K562 (cell line): ENCODE data around the gene RFC5. TPM values are rescaled to one million over a fixed set of nuclear protein-coding genes. Genes with fewer than 3 reads are reported as not detected.

Source experiments
- CCNT2 ChIP-seq: IDR thresholded peaks from 2 replicates; pipeline ENCODE4 v1.6.1; 2011; ENCODE audit warnings: borderline replicate concordance, low read depth, mild to moderate bottlenecking, moderate library complexity, mixed read lengths, low read length; ENCODE audit not compliant: insufficient read length; ENCODE audit errors: extremely low read depth
- DEAF1 ChIP-seq: fragments of 450-650 bp; formaldehyde crosslinking; IDR thresholded peaks from 2 replicates; pipeline ENCODE4 v1.4.0; 2020; ENCODE audit warnings: mild to moderate bottlenecking, moderate library complexity
- FUS ChIP-seq: fragments of 200-400 bp; formaldehyde crosslinking; optimal IDR thresholded peaks from 2 replicates; pipeline ENCODE3; 2017; ENCODE audit warnings: low read depth, low read length
- GATAD2B ChIP-seq: fragments of 450-650 bp; IDR thresholded peaks from 2 replicates; pipeline ENCODE4 v1.6.1; 2017; ENCODE audit warnings: mild to moderate bottlenecking, borderline replicate concordance
- HNRNPK ChIP-seq: fragments of 200-400 bp; formaldehyde crosslinking; IDR thresholded peaks from one replicate; pipeline ENCODE4 v1.6.1; 2018; ENCODE audit warnings: mild to moderate bottlenecking, low read depth, low read length; ENCODE audit not compliant: poor library complexity, severe bottlenecking
- NFRKB ChIP-seq: fragments of 450-650 bp; IDR thresholded peaks from 2 replicates; pipeline ENCODE4 v1.6.1; 2016; ENCODE audit warnings: low read depth
- NR2C2 ChIP-seq, 2 experiments: fragments of 200-800 bp in 1 of 2; sonication (Bioruptor generic) in 1 of 2; sonication (generic) in 1 of 2; formaldehyde crosslinking in 1 of 2; IDR thresholded peaks; 2 replicates each; pipeline versions ENCODE4 v1.6.1 to v1.8.0; 2016 to 2022; ENCODE audit warnings: mild to moderate bottlenecking in 1 of 2, missing compliant biosample characterization in 1 of 2, missing genetic modification characterization in 1 of 2, missing genetic modification reagents in 1 of 2
- POLR2AphosphoS2 ChIP-seq: IDR thresholded peaks from 2 replicates; pipeline ENCODE4 v1.6.1; 2012; ENCODE audit warnings: low read length, improper control_type of control experiment
- RBM25 ChIP-seq: fragments of 200-400 bp; formaldehyde crosslinking; IDR thresholded peaks from 2 replicates; pipeline ENCODE4 v1.6.1; 2018; ENCODE audit warnings: low read length, low read depth, moderate library complexity; ENCODE audit not compliant: severe bottlenecking
- SAP30 ChIP-seq: fragments of 200-600 bp; sonication (generic); IDR thresholded peaks from 2 replicates; pipeline ENCODE4 v1.6.1; 2012; ENCODE audit warnings: borderline replicate concordance, low read depth, mild to moderate bottlenecking, moderate library complexity, low read length, control low read depth, inconsistent platforms; ENCODE audit not compliant: insufficient read depth, poor library complexity, severe bottlenecking
- SPI1 ChIP-seq: IDR thresholded peaks from 2 replicates; pipeline ENCODE4 v1.6.1; 2011; ENCODE audit warnings: low read depth, low read length, control low read depth, borderline replicate concordance
- TAF1 ChIP-seq: IDR thresholded peaks from 2 replicates; pipeline ENCODE4 v1.6.1; 2011; ENCODE audit warnings: mild to moderate bottlenecking, low read length, moderate library complexity; ENCODE audit not compliant: insufficient read depth, control insufficient read depth, severe bottlenecking; ENCODE audit errors: extremely low read depth
- TARDBP ChIP-seq: fragments of 450-650 bp; IDR thresholded peaks from 2 replicates; pipeline ENCODE4 v1.6.1; 2016
- TBP ChIP-seq: optimal IDR thresholded peaks from 2 replicates; pipeline ENCODE3; 2011; ENCODE audit warnings: low read depth, low read length, improper control_type of control experiment
- TSC22D4 ChIP-seq: fragments of 450-650 bp; IDR thresholded peaks from 2 replicates; pipeline ENCODE4 v1.6.1; 2016; ENCODE audit warnings: missing genetic modification characterization, missing biosample characterization, control low read depth
- U2AF1 ChIP-seq: fragments of 200-400 bp; formaldehyde crosslinking; optimal IDR thresholded peaks from 2 replicates; pipeline ENCODE3; 2017; ENCODE audit warnings: mild to moderate bottlenecking, low read depth, low read length, moderate library complexity
- YY1 ChIP-seq, 3 experiments: IDR thresholded peaks; 2 replicates each; pipeline ENCODE4 v1.6.1; 2011; ENCODE audit warnings: low read length in 2 of 3, mild to moderate bottlenecking in 2 of 3, moderate library complexity in 2 of 3, borderline replicate concordance in 1 of 3, control low read depth in 1 of 3, low read depth in 1 of 3; ENCODE audit not compliant: insufficient read depth in 3 of 3, insufficient replicate concordance in 2 of 3, control insufficient read depth in 1 of 3, insufficient read length in 1 of 3; ENCODE audit errors: extremely low read depth in 1 of 3
- ZNF740 ChIP-seq, 3 experiments: fragments of 200-800 bp in 1 of 3; sonication (Bioruptor generic) in 1 of 3; sonication (generic) in 1 of 3; formaldehyde crosslinking in 1 of 3; IDR thresholded peaks; 2 replicates each; pipeline versions ENCODE4 v1.6.1 to v1.8.0; 2016 to 2022; ENCODE audit warnings: mild to moderate bottlenecking in 2 of 3, missing compliant biosample characterization in 2 of 3, missing genetic modification characterization in 2 of 3, missing genetic modification reagents in 1 of 3
- polyA plus RNA-seq, 8 experiments: library from polyadenylated mRNA; depleted of rRNA in 4 of 8; stranded (reverse) in 5 of 8; unstranded in 3 of 8; fragments of >200 nt; fragmentation: Nextera tagmentation in 2 of 8; fragmentation: Illumina TruSeq in 1 of 8; extraction: Ambion mirVana in 2 of 8; extraction: Trizol in 1 of 8; gene quantifications; 2 replicates each; pipeline versions ENCODE4 v1.2.1 to v1.2.3, GENCODE V29; 2011 to 2014; ENCODE audit warnings: inconsistent platforms in 1 of 8, missing spikeins in 1 of 8
- total RNA-seq, 7 experiments: library from RNA; depleted of rRNA in 6 of 7; stranded (reverse); fragments of >200 nt in 6 of 7; fragmentation: Illumina TruSeq in 2 of 7; extraction: Trizol in 2 of 7; gene quantifications; 2 replicates each; pipeline versions ENCODE4 v1.2.1 to v1.2.3, GENCODE V29; 2011 to 2021; ENCODE audit warnings: low replicate concordance in 1 of 7
- TF ChIP-seq, protein P1 (sequence below): fragments of 250-450 bp; sonication (Bioruptor Pico); IDR thresholded peaks from 2 replicates; pipeline ENCODE4 v1.5.0; 2022; ENCODE audit warnings: mild to moderate bottlenecking

Gene RFC5
- total and polyA plus RNA-seq, 9 of the 15 experiments (the other 6 are each of a cell fraction or from before 2014, with no cell fraction given) = 61.8 to 189 (median 92.9) TPM

DNA sequence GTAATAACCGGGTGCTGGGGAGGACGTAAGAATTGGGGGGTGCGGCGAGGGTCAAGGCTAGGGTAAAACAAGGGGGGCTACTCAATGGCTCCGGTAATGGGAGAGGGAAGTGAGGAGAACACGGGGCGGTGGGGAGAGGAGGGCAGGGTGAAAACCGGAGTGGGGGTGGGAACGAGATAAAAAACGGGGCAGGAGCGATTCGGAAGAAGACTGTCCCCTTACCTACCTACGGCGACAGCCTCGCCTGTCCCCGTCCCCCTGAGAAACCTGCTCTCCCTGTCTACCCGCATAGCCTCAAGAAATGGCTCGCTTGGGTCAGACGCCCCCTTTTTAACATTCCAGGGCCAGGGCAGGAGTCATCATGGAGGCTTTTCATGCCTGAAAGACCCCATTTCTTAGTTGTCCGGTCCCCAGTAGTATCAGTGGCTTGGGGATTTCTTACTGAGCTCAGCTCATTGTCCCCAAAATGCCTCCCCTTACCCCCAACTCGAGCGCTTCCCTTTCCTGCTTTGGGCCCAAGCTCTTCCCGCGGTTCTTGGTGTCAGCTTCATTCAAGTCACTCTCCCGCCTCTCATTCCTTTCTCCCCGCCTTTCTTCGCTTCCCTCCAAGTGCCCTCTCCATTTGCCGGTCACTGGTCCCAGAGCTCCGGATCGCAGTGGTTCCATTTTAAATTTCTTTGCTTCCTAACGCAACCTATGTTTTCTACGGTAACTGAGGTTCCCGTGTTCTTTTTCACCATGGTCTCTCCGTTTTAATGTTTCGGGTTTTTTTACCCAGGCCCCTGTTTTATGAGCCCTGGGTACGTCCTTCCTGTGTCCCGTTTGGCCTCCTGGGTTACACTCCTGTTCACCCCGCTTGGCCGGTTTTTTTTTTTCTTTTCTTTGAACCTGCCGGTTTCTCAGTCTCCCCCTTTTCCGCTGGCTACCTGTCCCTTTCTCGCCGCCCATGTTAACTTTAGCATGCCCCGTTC lies 45.7 kb downstream of the RFC5 start (continued):
- TF ChIP-seq YY1 (IDR thresholded peaks at IDR 0.05; ENCODE audit: borderline replicate concordance in 1 of 3, control insufficient read depth in 1 of 3, extremely low read depth in 1 of 3, insufficient read depth in 3 of 3, insufficient read length in 1 of 3, insufficient replicate concordance in 2 of 3, low read depth in 1 of 3, low read length in 2 of 3) (peak in 1 of 3 experiments; percentile 44), GATAD2B (no peak), FUS (no peak), DEAF1 (CRISPR knock-in tag) (no peak), TARDBP (no peak), NR2C2 (CRISPR knock-in tag; IDR thresholded peaks at IDR 0.05) (no peak), NR2C2 (tag; IDR thresholded peaks at IDR 0.05) (no peak), TSC22D4 (tag) (no peak), RBM25 (no peak), TBP (peak; percentile 36), HNRNPK (no peak), SAP30 (peak; percentile 14), ZNF740 (CRISPR knock-in tag; IDR thresholded peaks at IDR 0.05) (peak; percentile 64), ZNF740 (tag; IDR thresholded peaks at IDR 0.05) (no peak), POLR2AphosphoS2 (peak; percentile 30; the same call in 1 of the 2 replicates), CCNT2 (peak; percentile 22), U2AF1 (no peak), NFRKB (peak; percentile 65), TAF1 (peak; percentile 50), SPI1 (peak; percentile 55; the same call in 1 of the 2 replicates)
- TF ChIP-seq, protein P1, sequence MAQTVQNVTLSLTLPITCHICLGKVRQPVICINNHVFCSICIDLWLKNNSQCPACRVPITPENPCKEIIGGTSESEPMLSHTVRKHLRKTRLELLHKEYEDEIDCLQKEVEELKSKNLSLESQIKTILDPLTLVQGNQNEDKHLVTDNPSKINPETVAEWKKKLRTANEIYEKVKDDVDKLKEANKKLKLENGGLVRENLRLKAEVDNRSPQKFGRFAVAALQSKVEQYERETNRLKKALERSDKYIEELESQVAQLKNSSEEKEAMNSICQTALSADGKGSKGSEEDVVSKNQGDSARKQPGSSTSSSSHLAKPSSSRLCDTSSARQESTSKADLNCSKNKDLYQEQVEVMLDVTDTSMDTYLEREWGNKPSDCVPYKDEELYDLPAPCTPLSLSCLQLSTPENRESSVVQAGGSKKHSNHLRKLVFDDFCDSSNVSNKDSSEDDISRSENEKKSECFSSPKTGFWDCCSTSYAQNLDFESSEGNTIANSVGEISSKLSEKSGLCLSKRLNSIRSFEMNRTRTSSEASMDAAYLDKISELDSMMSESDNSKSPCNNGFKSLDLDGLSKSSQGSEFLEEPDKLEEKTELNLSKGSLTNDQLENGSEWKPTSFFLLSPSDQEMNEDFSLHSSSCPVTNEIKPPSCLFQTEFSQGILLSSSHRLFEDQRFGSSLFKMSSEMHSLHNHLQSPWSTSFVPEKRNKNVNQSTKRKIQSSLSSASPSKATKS = no peak
